Measurements from ENCODE around the gene SCARF2. TPM values are rescaled to one million over a fixed set of nuclear protein-coding genes. Genes with fewer than 3 reads are reported as not detected.

Gene SCARF2
- total RNA-seq, 1 experiment from 2014 or later, result 10.8 TPM

GRCh38 chr22:20422271-20423007 lies 15.2 kb downstream of the SCARF2 start:
- no peaks in the 10 kb centered on the region for H3K79me1 ChIP-seq (ENCODE audit: insufficient read depth, low read depth, low read length, poor library complexity, severe bottlenecking)
- H4K8ac ChIP-seq (replicated peaks; ENCODE audit: insufficient read length, low read depth, low read length), result no peak overlapping the region
- no peaks in the 10 kb centered on the region for H3K27me3 ChIP-seq (ENCODE audit: insufficient read depth, low read length)
- no peak overlapping the region for H2BK20ac ChIP-seq (ENCODE audit: low read depth, low read length, poor library complexity, severe bottlenecking)
- Mint-ChIP-seq H3K27ac (no peak overlapping the region), H3K27me3 (ENCODE audit: low read depth) (peaks cover 13% of the 10 kb centered on the region), H3K4me3 (no peak overlapping the region), H3K36me3 (ENCODE audit: insufficient read depth in 1 of 3, low read depth in 3 of 3) (peaks cover 0 to 15% (median 4%) of the 10 kb centered on the region in 3 experiments; a peak in 3 of 7 replicates), H3K9me3 (no peaks in the 10 kb centered on the region), H3K4me1 (peaks cover 7% of the 10 kb centered on the region in 2 experiments)
- H2BK15ac ChIP-seq (ENCODE audit: low read depth, low read length), result no peak overlapping the region
- 100% methylated on average over 2 of the region's 21 CpGs for WGBS (ENCODE audit: extremely low coverage, insufficient read length, low lambda C conversion rate)
- no peak overlapping the region for H3K23ac ChIP-seq (ENCODE audit: insufficient read length, low read depth, low read length)
- H2AK5ac ChIP-seq (ENCODE audit: insufficient read length, low read length), result no peak overlapping the region
- H3K23me2 ChIP-seq (ENCODE audit: insufficient read length, low read depth, low read length, poor library complexity, severe bottlenecking), result peaks cover 4% of the 10 kb centered on the region
- H4K20me1 ChIP-seq (ENCODE audit: control insufficient read depth, insufficient read depth, insufficient read length), result no peaks in the 10 kb centered on the region
- H3K4me2 ChIP-seq (ENCODE audit: insufficient read depth, insufficient read length, low read length), result no peak overlapping the region
- H2BK120ac ChIP-seq (ENCODE audit: low read depth, low read length, poor library complexity, severe bottlenecking), result no peak overlapping the region
- no peak overlapping the region for H3K9ac ChIP-seq (ENCODE audit: extremely low read depth, insufficient read length, low read length)
- H2BK5ac ChIP-seq (ENCODE audit: insufficient read length, low read length), result no peak overlapping the region
- no peak overlapping the region for H3T11ph ChIP-seq (ENCODE audit: low read length)
- no peak overlapping the region for H3K18ac ChIP-seq (ENCODE audit: insufficient read length, low read depth, low read length)
- no peak overlapping the region for H4K5ac ChIP-seq (ENCODE audit: insufficient read length, low read depth, low read length)
- no peak overlapping the region for H3K14ac ChIP-seq (ENCODE audit: insufficient read depth, low read length)
- no peak overlapping the region for H2AFZ ChIP-seq (ENCODE audit: low read length)
- H3K56ac ChIP-seq (ENCODE audit: insufficient read length, low read depth, low read length), result no peak overlapping the region
- DNase-seq, result no peak
- H3K4me1 ChIP-seq (ENCODE audit: insufficient read depth, low read length), result no peaks in the 10 kb centered on the region
- no peaks in the 10 kb centered on the region for H3K79me2 ChIP-seq (ENCODE audit: insufficient read depth, low read length)
- H3K27ac ChIP-seq (ENCODE audit: insufficient read length, low read depth, low read length), result no peak overlapping the region
- H3K9me3 ChIP-seq (ENCODE audit: control insufficient read depth, low read depth, low read length), result no peaks in the 10 kb centered on the region
- no peak for TF ChIP-seq CTCF (conservative IDR thresholded peaks at IDR 0.05)
- H3K4ac ChIP-seq (ENCODE audit: low read depth, low read length), result no peak overlapping the region
- no peak overlapping the region for H4K91ac ChIP-seq (ENCODE audit: insufficient read length, low read depth, low read length)
- no peak overlapping the region for H2BK12ac ChIP-seq (ENCODE audit: insufficient read length, low read depth, low read length)
